ENCODE results near the gene GALK2.

GALK2 gene

GRCh38 chr15:49169880-49170597 lies at the start of gene GALK2:
Gene GALK2 (plus strand): TSS chr15:49170247. CDS start chr15:49170323, 76 bp downstream.
- DNase-seq = peak; percentile 76

DNA sequence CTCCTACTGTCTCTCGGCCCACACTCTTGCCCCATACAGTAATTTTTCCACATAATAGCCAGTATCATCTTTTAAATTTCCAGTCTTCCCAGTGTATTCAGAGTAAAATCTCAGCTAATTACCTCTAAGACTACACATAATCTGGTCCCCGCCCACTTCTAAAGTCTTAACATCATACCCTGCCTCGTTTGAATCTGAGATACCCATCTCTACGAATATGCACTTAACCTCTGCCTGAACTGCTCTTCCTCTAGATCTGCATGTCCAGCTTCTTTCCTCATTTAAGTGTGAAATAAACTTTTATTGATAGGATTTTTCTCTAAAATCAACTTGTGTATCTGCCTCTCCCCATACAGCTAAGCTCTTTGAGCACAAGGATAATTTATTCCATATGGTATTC lies 49.2 kb upstream of the GALK2 start:
- no peak for DNase-seq

DNA sequence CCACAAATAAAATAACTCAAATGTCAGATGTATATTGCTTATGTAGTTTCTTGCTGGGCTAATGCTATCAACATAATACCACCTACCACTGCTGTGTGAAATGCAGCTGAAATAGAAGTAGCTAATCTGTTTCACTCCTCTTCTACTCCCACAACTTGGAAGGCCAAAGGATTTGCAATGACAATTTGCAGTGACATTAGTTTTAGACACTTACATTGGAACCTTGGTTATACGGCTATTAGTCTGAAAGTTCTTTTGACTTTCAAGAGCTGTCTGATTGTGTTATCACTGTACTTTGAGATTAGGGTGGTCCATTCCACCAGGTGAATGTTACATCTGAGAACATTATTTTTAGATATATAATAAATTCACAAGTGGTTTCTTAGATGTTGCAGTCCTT lies 48.1 kb upstream of the GALK2 start:
- DNase-seq = no peak

DNA sequence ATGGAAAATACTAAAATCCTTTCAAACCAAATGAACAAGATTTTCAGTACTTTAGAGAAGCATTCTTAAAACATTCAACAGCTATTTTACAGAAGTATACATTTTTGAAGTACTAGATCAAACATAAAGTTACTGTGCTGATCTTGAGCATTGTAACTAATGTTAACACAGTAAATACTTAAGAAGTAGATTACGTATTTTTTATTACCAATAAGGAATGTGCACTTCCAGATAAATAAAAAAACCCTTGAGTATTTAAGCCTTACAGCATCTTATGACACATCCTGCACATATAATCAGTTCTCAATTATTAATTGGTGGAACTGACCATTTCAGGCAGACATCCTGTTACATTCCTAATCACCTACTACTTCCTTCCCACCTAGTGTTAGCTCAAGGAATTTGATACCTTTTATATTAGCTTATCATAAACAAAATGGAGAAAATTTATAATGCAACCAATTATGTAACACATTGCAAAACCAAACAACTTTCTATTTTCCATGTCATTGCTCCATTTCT lies 47.4 kb upstream of the GALK2 start:
- DNase-seq = no peak

DNA sequence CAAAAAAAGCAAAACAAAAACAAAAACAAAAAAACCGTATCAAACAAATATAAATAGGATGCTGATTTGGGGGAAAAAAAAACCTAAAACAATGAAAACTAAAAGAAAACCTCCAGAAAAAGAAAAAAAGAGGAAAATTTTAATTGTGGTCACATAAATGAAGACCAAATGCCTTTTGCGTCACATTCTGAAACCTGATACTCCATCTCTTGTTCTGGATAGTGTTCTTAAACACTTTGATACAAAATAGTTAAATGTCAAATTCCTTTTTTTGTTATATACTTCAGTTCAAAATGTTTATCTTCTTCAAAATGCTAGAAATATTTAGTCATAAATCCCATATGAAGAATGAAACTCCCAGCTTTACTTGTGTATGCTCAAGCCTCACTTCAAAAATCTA lies 45.7 kb upstream of the GALK2 start:
- DNase-seq = no peak

- DNase-seq = no peak
Observed at GRCh38 chr15:49131403-49131802, 38.6 kb upstream of the GALK2 start.

- DNase-seq = no peak
Observed at GRCh38 chr15:49134683-49135341, 35.2 kb upstream of the GALK2 start.

DNA sequence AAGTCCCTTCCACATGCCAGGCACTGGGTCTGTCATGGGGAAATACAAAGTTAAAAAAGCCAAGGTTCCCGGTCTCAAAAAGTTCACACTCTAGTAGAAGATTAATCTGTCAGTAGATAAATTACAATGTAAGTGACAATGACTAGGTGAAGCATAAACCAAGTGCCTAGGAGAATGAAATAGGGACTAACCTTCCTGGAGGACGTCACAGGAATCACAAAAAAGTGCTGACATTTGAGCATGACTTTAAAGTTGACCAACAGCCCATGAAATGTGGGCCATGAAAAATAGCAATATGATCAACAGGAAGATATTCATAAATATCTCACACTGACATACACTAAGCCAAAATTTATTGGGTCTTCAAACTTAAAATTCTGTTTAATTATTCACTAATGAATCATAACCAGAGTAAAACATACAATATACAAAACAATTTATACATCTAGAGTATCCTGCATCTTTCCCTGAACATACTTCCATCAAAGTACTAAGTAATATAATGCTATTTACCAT lies 34.6 kb upstream of the GALK2 start:
- DNase-seq = no peak

DNA sequence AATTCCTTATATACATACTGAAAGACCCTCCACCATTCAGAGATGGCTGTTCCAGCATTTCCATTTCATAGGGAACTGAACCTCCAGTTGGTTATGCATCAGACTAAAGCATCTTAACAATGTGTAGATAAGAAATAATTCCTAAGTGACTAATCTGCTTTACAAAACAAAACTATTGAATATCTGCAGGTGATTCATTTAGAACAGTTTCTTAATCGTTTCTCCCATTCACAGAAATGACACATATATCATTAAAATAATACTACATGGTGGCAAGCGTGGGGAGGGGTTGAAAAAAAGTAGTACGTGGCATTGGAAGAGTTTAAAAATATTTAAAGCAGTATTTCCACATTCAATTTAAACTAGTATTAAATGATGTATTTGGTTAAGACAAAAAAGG lies 34.1 kb upstream of the GALK2 start:
- no peak for DNase-seq

GRCh38 chr15:49137861-49138260 lies 32.2 kb upstream of the GALK2 start:
- no peak for DNase-seq

GRCh38 chr15:49145651-49146609 lies 24.1 kb upstream of the GALK2 start:
- DNase-seq = no peak

DNA sequence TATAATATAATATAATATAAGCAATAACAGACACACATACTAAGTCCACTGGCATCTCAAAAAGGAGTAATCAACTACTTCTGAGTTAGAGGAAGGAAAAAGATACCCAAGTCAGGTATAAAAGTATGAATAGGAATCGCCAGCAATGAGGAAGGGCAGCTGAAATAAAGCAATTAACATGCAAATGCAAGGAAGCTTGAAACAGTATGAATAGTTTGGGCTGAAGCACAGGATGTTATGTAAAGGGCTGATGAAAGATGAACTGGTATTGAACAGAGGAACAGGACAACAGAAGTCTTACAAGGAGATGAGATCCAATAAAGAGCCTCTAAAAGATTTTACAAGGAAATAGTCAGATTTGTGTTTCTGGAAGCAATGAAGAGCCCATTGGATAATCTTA lies 21.7 kb upstream of the GALK2 start:
- DNase-seq = no peak

GRCh38 chr15:49148727-49149126 lies 21.3 kb upstream of the GALK2 start:
- no peak for DNase-seq

DNA sequence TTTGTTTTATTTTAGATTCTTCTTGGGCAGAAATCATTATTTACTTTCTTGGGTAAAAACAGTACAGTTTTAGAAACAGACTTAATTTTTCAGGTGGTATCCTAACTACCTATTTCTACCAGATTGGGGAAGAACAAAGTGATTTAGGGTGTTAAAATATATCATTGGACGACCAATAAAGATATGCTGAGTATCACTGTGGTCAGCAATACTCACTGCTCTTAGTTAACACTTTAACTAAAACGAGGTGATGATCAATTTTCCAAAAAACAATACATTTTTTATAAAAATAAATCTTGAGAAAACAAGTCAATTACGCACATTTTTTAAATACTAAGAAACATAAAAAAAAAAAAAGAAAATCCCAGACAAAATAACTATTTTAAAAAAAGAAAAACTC lies 18.2 kb upstream of the GALK2 start:
- no peak for DNase-seq

- no peak for DNase-seq
Observed at GRCh38 chr15:49152552-49153312, 17.3 kb upstream of the GALK2 start.

DNA sequence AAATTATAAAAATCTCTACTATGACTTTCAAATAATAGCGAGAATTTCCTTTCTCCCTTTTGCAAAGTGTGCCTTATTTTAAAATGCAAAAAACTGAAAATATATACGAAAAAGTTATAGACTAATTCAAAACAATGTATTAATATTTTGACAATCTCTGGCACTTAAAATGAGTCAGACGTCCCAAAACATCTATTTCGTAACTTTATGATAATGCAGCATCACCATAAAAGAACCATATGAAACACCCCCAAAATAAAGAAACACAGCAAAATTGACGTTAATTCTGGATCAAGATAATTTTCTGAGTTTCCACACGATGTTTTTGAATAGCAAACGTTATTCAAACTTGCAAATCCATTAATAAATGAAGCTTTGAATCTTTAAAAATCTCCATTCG lies 15.7 kb upstream of the GALK2 start:
- no peak for DNase-seq

- no peak for DNase-seq
Observed at GRCh38 chr15:49154799-49155109, 15.3 kb upstream of the GALK2 start.

DNA sequence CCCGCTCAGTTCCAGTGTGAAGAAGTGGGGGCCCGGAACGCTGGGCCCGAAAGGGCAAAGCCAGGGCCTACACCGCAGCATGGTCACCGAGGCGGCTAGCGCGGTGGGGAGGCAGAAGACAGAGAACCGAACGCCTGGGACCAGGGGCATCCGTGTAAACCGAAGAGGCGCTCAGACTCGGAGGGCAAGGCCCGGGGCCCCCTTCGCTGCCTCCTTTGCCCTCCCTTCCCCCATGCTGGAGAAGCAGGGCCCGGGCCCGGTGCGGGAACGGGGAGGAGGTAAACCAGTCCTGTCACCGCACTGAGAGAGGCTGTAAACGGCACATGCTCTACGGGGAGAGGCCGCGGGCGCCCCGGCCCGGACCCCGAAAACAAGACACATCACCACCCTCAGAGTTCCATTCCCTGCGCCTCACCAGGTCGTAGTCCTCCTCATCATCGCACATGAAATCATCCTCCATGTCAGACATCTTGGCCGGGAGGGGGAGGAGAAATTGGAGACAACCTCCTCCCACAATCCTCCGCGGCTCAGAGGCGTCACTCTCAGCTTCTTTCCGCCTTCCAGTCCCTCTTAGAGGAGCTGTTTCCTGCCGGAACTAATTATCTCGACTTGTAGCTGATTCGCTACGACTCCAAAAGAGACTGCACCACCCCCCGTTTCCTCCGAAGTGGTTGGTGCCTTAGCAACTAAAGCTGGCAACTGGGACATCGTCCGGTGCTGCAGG lies 14.8 kb upstream of the GALK2 start, which contains the start of gene COPS2:
TSS of gene COPS2 (minus strand) at position 490 of the 724 bp plus-strand sequence. CDS start at position 469, 21 bp downstream.
- DNase-seq = peak; percentile 87

- DNase-seq = no peak
Observed at GRCh38 chr15:49155834-49156627, 14.0 kb upstream of the GALK2 start.

GRCh38 chr15:49163678-49164077 lies 6.4 kb upstream of the GALK2 start:
- no peak for DNase-seq

DNA sequence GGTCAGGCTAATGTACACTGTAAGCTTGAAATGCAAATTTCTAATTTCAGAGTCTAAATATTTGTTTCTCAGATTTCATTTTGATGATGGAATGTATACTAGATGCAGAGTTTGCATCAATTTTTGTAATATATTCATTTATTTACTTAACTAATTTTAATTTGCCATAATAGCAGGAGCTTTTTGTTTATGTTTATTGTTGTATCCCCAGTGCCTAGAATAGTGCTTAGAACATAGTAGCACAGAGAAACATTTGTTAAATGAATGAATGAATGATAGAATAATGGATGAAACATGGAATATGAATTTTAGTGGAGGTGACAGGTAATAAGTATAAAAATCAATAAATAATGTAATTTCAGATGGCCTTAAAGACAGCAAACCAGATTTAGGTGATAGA lies 5.2 kb upstream of the GALK2 start:
- no peak for DNase-seq

Data from stimulated activated CD4-positive, alpha-beta T cell treated with anti-CD3 and anti-CD28 coated beads, Interleukin-4, amount 100 ng/mL, for 1 hour (primary cell).